GM19035 (cell line): Measurements from ENCODE around the gene TRRAP.

Experiments
- ATAC-seq: cut with Tn5 transposase; IDR thresholded peaks from one replicate; pipeline ENCODE4 v1.9.1; 2021; ENCODE audit not compliant: unreplicated experiment

The TRRAP gene

GRCh38 chr7:98899816-98900215 lies 21.5 kb downstream of the TRRAP start:
- no peak for ATAC-seq

GRCh38 chr7:98900815-98901214 lies 22.5 kb downstream of the TRRAP start:
- no peak for ATAC-seq

- ATAC-seq: no peak
These were observed 24.2 kb downstream of the TRRAP start for GRCh38 chr7:98902523-98902922.

- no peak for ATAC-seq
These were observed 24.9 kb downstream of the TRRAP start for GRCh38 chr7:98903246-98903645.

- ATAC-seq: no peak
These were observed 29.2 kb downstream of the TRRAP start for GRCh38 chr7:98907570-98907969.

GRCh38 chr7:98908585-98908984 lies 30.3 kb downstream of the TRRAP start:
- no peak for ATAC-seq

- ATAC-seq: no peak
These were observed 31.2 kb downstream of the TRRAP start for GRCh38 chr7:98909487-98909886.

- ATAC-seq: no peak
These were observed 32.1 kb downstream of the TRRAP start for GRCh38 chr7:98910427-98910826.

- no peak for ATAC-seq
These were observed 33.6 kb downstream of the TRRAP start for GRCh38 chr7:98911916-98912315.

- ATAC-seq: no peak
These were observed 34.7 kb downstream of the TRRAP start for GRCh38 chr7:98913026-98913425.

- ATAC-seq: no peak
These were observed 35.3 kb downstream of the TRRAP start for GRCh38 chr7:98913612-98914011.

- no peak for ATAC-seq
These were observed 39.0 kb downstream of the TRRAP start for GRCh38 chr7:98917331-98917730.

GRCh38 chr7:98921608-98922372 lies 43.5 kb downstream of the TRRAP start:
- no peak for ATAC-seq

- ATAC-seq: no peak
These were observed 44.3 kb downstream of the TRRAP start for GRCh38 chr7:98922392-98923187.

GRCh38 chr7:98923512-98923911 lies 45.2 kb downstream of the TRRAP start:
- no peak for ATAC-seq

- ATAC-seq: no peak
These were observed 48.8 kb downstream of the TRRAP start for GRCh38 chr7:98927125-98927524.

GRCh38 chr7:98930464-98930863 lies 52.1 kb downstream of the TRRAP start:
- ATAC-seq: peak; percentile 51

- ATAC-seq: peak; percentile 77
These were observed 52.6 kb downstream of the TRRAP start for GRCh38 chr7:98930921-98931320.

GRCh38 chr7:98933321-98933720 lies 55.0 kb downstream of the TRRAP start:
- no peak for ATAC-seq

- ATAC-seq: no peak
These were observed 55.9 kb downstream of the TRRAP start for GRCh38 chr7:98934267-98934666.

- ATAC-seq: no peak
These were observed 57.5 kb downstream of the TRRAP start for GRCh38 chr7:98935811-98936210.

GRCh38 chr7:98943336-98943735 lies 65.0 kb downstream of the TRRAP start:
- ATAC-seq: no peak
